ENCODE data around the gene PTEN.

Gene PTEN

GRCh38 chr10:87918254-87918859, 54.9 kb downstream of the PTEN start:
- DNase-seq (ENCODE audit: low read depth in 2 of 2): no peak

- no peak for DNase-seq (ENCODE audit: low read depth in 2 of 2)
Measured at GRCh38 chr10:87920538-87920937, 57.1 kb downstream of the PTEN start.

DNA sequence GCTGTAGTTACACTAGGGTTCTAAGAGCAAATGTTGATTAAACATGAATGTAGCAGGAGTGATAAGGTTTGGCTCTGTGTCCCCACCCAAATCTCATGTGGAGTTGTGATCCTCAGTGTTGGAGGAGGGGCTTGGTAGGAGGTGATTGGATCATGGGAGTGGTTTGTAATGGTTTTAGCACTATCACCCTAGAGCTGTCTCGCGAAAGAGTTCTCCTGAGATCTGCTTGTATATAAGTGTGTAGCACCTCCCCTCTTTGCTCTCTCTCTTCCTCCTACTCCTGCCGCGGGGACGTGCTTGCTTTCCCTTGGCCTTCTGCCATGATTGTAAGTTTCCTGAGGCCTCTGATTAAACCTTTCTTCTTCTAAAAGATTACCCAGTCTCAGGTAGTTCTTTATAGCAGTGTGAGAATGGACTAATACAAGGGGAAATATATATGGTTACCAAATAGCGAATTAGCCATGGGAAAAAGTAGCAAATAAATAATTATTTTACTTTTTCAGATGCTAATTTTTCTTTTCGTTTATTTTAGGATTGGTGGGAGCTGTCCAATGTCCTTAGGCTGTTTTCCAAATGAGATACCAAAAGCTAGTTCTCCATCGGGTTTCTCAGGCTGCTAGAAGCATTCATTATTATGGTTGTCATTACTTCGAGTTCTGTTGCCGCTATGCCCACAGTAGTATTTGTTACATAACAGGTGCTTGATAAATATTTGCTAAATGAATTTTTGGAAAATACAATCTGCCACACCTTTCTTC, 58.7 kb downstream of the PTEN start:
- DNase-seq (ENCODE audit: low read depth in 2 of 2): no peak

- DNase-seq (ENCODE audit: low read depth in 2 of 2): no peak
Measured at GRCh38 chr10:87923233-87923632, 59.8 kb downstream of the PTEN start.

DNA sequence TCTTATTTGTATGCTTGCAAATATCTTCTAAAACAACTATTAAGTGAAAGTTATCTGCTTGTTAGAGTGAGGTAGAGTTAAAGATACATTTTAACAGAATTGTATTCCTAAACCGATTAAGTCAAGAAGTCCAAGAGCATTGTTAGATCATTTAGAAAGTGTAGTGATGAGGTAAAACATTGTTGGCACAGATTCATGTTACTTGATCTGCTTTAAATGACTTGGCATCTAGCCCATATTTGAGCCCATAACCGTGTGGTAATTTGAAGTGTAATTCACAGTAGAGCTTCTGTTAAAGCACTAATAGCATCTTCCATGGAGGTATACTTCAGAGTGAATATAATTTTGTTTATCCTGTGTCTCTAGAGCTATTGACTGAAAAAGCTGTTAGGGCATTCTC, 62.1 kb downstream of the PTEN start:
- DNase-seq (ENCODE audit: low read depth in 2 of 2): no peak

- no peak for DNase-seq (ENCODE audit: low read depth in 2 of 2)
Measured at GRCh38 chr10:87927091-87927490, 63.7 kb downstream of the PTEN start.

DNA sequence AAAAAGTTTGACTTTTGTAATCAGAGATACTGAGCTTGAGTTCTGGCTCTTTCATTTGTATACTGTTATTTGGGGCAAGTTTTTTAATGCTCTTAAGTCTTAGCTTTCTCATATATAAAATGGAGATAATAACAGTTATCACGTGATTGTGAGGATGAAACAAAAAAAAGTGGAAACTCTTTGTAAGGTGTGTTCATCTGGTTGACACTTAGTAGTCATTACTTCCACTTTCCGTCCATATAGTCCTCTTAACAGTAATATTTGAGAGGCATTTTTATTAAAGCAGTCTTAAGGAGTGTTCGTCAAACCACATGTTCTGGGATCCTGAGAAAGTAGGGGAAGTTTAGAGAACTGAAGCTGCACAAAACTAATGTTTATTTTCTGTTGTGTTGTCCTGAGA, 65.6 kb downstream of the PTEN start:
- DNase-seq (ENCODE audit: low read depth in 2 of 2): no peak

DNA sequence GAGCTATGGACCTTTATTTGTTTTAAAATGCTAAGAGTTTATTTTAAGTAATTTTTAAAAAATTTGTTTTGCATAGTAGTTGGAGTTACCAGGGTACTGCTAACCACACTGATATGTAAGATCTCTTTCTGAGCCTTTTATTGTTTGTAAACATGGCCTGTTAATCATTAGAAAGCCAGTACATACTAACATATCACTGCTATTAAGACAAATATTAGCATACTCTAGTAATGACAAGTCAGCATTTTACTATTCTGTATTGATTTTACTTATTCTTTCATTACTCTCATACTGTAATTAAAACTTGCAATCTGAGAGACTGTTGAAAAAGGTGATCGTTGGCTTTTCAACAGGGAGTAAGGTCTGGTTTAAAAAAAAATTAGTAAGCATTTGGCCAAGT, 66.7 kb downstream of the PTEN start:
- no peak for DNase-seq (ENCODE audit: low read depth in 2 of 2)

GRCh38 chr10:87930934-87931835, 67.8 kb downstream of the PTEN start:
- DNase-seq (ENCODE audit: low read depth in 2 of 2): no peak

- no peak for DNase-seq (ENCODE audit: low read depth in 2 of 2)
Measured at GRCh38 chr10:87931836-87932230, 68.4 kb downstream of the PTEN start.

GRCh38 chr10:87935290-87936141, 72.1 kb downstream of the PTEN start:
- no peak for DNase-seq (ENCODE audit: low read depth in 2 of 2)

GRCh38 chr10:87940210-87940609, 76.8 kb downstream of the PTEN start:
- DNase-seq (ENCODE audit: low read depth in 2 of 2): no peak

DNA sequence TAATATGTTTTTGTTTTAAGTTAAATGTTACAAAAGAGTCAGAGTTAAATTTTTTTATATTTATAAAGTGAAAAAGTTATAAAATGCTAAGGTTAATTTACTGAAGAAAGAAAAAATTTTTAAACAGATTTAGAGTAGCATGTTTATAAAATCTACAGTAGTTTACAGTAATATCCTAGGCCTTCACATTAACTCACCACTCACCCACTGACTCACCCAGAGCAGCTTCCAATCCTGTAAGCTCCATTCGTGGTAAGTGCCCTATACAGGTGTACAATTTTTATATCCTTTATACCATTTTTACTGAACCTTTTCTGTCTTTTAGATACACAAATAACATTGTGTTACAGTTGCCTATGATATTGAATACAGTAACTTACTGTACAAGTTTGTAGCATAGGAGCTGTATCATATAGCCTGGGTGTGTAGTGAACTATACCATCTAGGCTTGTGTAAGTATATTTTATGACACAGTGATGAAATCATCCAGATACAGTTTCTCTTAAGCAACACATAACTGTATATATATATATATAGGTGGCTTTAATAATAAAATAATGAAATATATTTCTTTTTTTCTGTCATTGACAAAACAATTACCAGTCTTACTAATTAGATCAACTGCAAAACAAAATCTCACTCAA, 79.6 kb downstream of the PTEN start:
- DNase-seq (ENCODE audit: low read depth in 2 of 2): no peak

- DNase-seq (ENCODE audit: low read depth in 2 of 2): no peak
Measured at GRCh38 chr10:87945984-87946383, 82.6 kb downstream of the PTEN start.

GRCh38 chr10:87952612-87953011, 89.2 kb downstream of the PTEN start:
- DNase-seq (ENCODE audit: low read depth in 2 of 2): no peak

DNA sequence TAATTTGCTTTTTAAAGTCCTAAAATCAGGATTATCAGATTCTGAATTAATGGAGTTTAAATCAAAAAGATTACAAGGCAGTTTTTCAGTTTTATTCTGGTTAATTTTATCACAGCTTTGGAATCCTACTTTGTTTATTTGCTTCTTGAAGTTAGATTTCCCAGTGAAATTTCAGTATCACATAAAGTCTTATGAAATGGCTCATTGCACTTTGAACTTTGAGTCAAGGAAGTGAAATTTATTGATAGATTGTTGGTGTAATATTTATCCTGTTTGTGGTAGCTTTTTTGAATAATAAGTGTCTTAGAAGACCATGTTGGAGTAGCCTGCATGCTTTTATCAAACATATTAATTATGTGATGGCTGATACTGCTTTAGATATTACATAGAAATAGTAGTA, 92.6 kb downstream of the PTEN start:
- no peak for DNase-seq (ENCODE audit: low read depth in 2 of 2)

- no peak for DNase-seq (ENCODE audit: low read depth in 2 of 2)
Measured at GRCh38 chr10:87957702-87958101, 94.3 kb downstream of the PTEN start.

DNA sequence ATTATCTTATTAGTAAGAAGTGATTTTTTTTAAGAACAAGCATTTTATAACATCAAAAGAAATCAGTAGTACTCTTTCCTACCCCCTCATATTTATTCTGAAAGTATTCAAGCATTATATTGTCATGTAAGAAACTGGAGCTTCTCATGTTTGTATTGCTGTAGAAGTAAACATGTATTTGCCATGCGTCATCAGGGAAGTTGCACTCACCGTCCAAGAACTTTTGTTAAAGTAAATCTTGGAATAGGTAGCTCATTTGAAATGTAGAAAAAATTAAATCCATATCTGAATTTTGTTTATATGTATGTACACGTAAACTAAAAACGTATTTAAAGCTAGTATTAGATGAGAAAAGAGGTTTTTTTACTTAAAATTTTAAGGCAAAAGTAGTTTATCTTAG, 96.8 kb downstream of the PTEN start:
- no peak for DNase-seq (ENCODE audit: low read depth in 2 of 2)

GRCh38 chr10:87961314-87961713, 97.9 kb downstream of the PTEN start:
- no peak for DNase-seq (ENCODE audit: low read depth in 2 of 2)

DNA sequence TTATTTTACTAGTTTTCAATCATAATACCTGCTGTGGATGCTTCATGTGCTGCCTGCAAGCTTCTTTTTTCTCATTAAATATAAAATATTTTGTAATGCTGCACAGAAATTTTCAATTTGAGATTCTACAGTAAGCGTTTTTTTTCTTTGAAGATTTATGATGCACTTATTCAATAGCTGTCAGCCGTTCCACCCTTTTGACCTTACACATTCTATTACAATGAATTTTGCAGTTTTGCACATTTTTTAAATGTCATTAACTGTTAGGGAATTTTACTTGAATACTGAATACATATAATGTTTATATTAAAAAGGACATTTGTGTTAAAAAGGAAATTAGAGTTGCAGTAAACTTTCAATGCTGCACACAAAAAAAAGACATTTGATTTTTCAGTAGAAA, 103.0 kb downstream of the PTEN start:
- DNase-seq (ENCODE audit: low read depth in 2 of 2): no peak

DNA sequence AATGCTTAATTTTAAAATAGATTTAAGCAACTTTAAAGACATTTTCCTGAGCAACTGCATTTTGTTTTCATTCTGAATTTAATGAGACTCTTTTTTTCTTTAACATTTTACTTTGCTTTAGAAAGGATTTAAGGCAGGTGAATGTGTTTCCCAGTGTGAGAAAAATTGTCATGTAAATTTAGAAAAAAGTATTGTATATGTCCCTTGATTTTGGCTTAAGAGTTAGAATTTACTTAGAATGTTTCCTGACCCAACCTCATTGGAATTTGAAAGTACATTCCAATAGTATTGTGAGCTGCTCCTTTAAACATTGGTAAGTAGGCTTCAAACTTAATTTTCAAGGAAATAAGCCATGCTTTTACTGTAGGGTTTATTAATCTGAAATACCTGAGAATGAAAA, 110.2 kb downstream of the PTEN start:
- no peak for DNase-seq (ENCODE audit: low read depth in 2 of 2)

Measured in stimulated activated CD4-positive, alpha-beta T cell treated with anti-CD3 and anti-CD28 coated beads, Interleukin-1b, Interleukin-23, amount 100 ng/mL, for 4 hours (primary cell).